GM23338 (cell line): ENCODE results near the gene HSD11B1. TPM values are rescaled to one million over a fixed set of nuclear protein-coding genes. Genes with fewer than 3 reads are reported as not detected.

ENCODE experiments used
- ATAC-seq: fragments of 200-7000 bp; cut with Tn5 transposase; 3 replicates; pipeline ENCODE4 v1.9.1; 2020
- DNase-seq: peaks from one replicate; pipeline ENCODE4 v3.0.0-alpha.2; 2015; ENCODE audit warnings: low spot score
- H2AFZ ChIP-seq: fragments of 200-600 bp; sonication (generic); 2 replicates; pipeline ENCODE4 v1.8.0; 2016; ENCODE audit warnings: antibody characterized with exemption, mild to moderate bottlenecking, moderate library complexity
- H3F3A ChIP-seq: fragments of 200-600 bp; sonication (generic); replicated peaks from 2 replicates; pipeline ENCODE4 v1.8.0; 2017; ENCODE audit warnings: antibody characterized with exemption, mixed run types, low read depth
- H3K27ac ChIP-seq: fragments of 200-600 bp; sonication (generic); 2 replicates; pipeline ENCODE4 v1.6.1; 2016; ENCODE audit warnings: low read depth
- H3K27me3 ChIP-seq: fragments of 200-600 bp; sonication (generic); 2 replicates; pipeline ENCODE4 v1.8.0; 2016; ENCODE audit warnings: mild to moderate bottlenecking, mixed run types, moderate library complexity; ENCODE audit not compliant: insufficient read depth
- H3K36me3 ChIP-seq: fragments of 200-600 bp; sonication (generic); 2 replicates; pipeline ENCODE4 v1.8.0; 2016; ENCODE audit warnings: mild to moderate bottlenecking; ENCODE audit not compliant: insufficient read depth
- H3K4me1 ChIP-seq: fragments of 200-600 bp; sonication (generic); 2 replicates; pipeline ENCODE4 v1.8.0; 2016; ENCODE audit warnings: mild to moderate bottlenecking, moderate library complexity; ENCODE audit not compliant: insufficient read depth
- H3K4me2 ChIP-seq: fragments of 200-600 bp; sonication (generic); 2 replicates; pipeline ENCODE4 v1.7.1; 2017; ENCODE audit warnings: mixed run types
- H3K4me3 ChIP-seq: fragments of 200-600 bp; sonication (generic); 2 replicates; pipeline ENCODE4 v1.6.1; 2016; ENCODE audit warnings: mixed run types
- H3K79me2 ChIP-seq: fragments of 200-600 bp; sonication (generic); replicated peaks from 2 replicates; pipeline ENCODE4 v1.8.0; 2017; ENCODE audit warnings: mild to moderate bottlenecking; ENCODE audit not compliant: insufficient read depth
- H3K9me2 ChIP-seq: fragments of 200-600 bp; sonication (generic); 2 replicates; pipeline ENCODE4 v1.8.0; 2017; ENCODE audit not compliant: insufficient read depth
- H4K20me1 ChIP-seq: fragments of 200-600 bp; sonication (generic); replicated peaks from 2 replicates; pipeline ENCODE4 v1.8.0; 2017; ENCODE audit warnings: mild to moderate bottlenecking; ENCODE audit not compliant: insufficient read depth
- H3K27ac Mint-ChIP-seq: 2 replicates; pipeline ENCODE4 v1.8.0; 2020; ENCODE audit warnings: inconsistent platforms, mild to moderate bottlenecking, moderate library complexity, mixed read lengths
- H3K27me3 Mint-ChIP-seq: 3 replicates; pipeline ENCODE4 v1.8.0; 2022; ENCODE audit warnings: low read depth, mild to moderate bottlenecking, moderate library complexity, mixed read lengths, inconsistent platforms; ENCODE audit not compliant: insufficient read depth, poor library complexity
- H3K36me3 Mint-ChIP-seq: 3 replicates; pipeline ENCODE4 v1.8.0; 2021; ENCODE audit warnings: low read depth, mild to moderate bottlenecking, inconsistent platforms, moderate library complexity, mixed read lengths
- H3K4me1 Mint-ChIP-seq: 3 replicates; pipeline ENCODE4 v1.8.0; 2020; ENCODE audit warnings: mild to moderate bottlenecking, inconsistent platforms, mixed read lengths
- H3K4me3 Mint-ChIP-seq: 3 replicates; pipeline ENCODE4 v1.8.0; 2021; ENCODE audit warnings: moderate library complexity, mild to moderate bottlenecking, inconsistent platforms, mixed read lengths
- H3K9me3 Mint-ChIP-seq: 3 replicates; pipeline ENCODE4 v1.8.0; 2020; ENCODE audit warnings: moderate library complexity, mild to moderate bottlenecking, inconsistent platforms, mixed read lengths
- CREB1 ChIP-seq: fragments of 250-450 bp; sonication (Bioruptor Pico); IDR thresholded peaks from 2 replicates; pipeline ENCODE4 v1.5.0; 2020; ENCODE audit warnings: low read depth, mild to moderate bottlenecking, moderate library complexity
- CTCF ChIP-seq, 2 experiments: fragments of 200-600 bp in 1 of 2; sonication (generic) in 1 of 2; conservative IDR thresholded peaks; 2 replicates each; pipeline versions ENCODE4 v1.5.1 to v1.6.1; 2016 to 2017; ENCODE audit warnings: antibody characterized with exemption in 2 of 2, low read depth in 2 of 2, mild to moderate bottlenecking in 2 of 2, moderate library complexity in 1 of 2
- ETS1 ChIP-seq: IDR thresholded peaks from 2 replicates; pipeline ENCODE4 v1.6.1; 2016; ENCODE audit warnings: antibody characterized with exemption
- EZH2 ChIP-seq: fragments of 200-600 bp; sonication (generic); IDR thresholded peaks from one replicate; pipeline ENCODE4 v1.8.0; 2017; ENCODE audit warnings: antibody characterized with exemption, mild to moderate bottlenecking, low read depth; ENCODE audit not compliant: unreplicated experiment
- EZH2phosphoT487 ChIP-seq: fragments of 200-600 bp; sonication (generic); IDR thresholded peaks from one replicate; pipeline ENCODE4 v1.8.1; 2018; ENCODE audit warnings: antibody characterized with exemption; ENCODE audit not compliant: unreplicated experiment
- JUNB ChIP-seq: IDR thresholded peaks from one replicate; pipeline ENCODE4 v1.6.1; 2016; ENCODE audit warnings: antibody characterized with exemption; ENCODE audit not compliant: unreplicated experiment
- NANOG ChIP-seq: IDR thresholded peaks from 2 replicates; pipeline ENCODE4 v1.6.1; 2016; ENCODE audit warnings: antibody characterized with exemption, borderline replicate concordance
- POLR2AphosphoS5 ChIP-seq: IDR thresholded peaks from 2 replicates; pipeline ENCODE4 v1.6.1; 2016; ENCODE audit warnings: antibody characterized with exemption, low read depth
- REST ChIP-seq: IDR thresholded peaks from one replicate; pipeline ENCODE4 v1.6.1; 2018; ENCODE audit warnings: antibody characterized with exemption; ENCODE audit not compliant: unreplicated experiment
- STAT1 ChIP-seq: IDR thresholded peaks from one replicate; pipeline ENCODE4 v1.6.1; 2016; ENCODE audit warnings: antibody characterized with exemption; ENCODE audit not compliant: unreplicated experiment
- ZNF114 ChIP-seq: fragments of 250-450 bp; sonication (Bioruptor Pico); IDR thresholded peaks from 2 replicates; pipeline ENCODE4 v1.5.0; 2020; ENCODE audit warnings: mild to moderate bottlenecking, moderate library complexity
- ZNF331 ChIP-seq: fragments of 250-450 bp; sonication (Bioruptor Pico); IDR thresholded peaks from 2 replicates; pipeline ENCODE4 v1.5.0; 2020; ENCODE audit warnings: low read depth, mild to moderate bottlenecking, moderate library complexity
- ZNF462 ChIP-seq: fragments of 250-450 bp; sonication (Bioruptor Pico); IDR thresholded peaks from 2 replicates; pipeline ENCODE4 v1.5.0; 2020; ENCODE audit warnings: mild to moderate bottlenecking, moderate library complexity
- polyA plus RNA-seq: library from polyadenylated mRNA; unstranded; fragments of >200 nt; fragmentation: Nextera tagmentation; extraction: Ambion mirVana; gene quantifications from 2 replicates; pipeline ENCODE4 v1.2.1, GENCODE V29; 2016
- total RNA-seq: library from RNA; depleted of rRNA; stranded (reverse); fragments of >200 nt; shearing (Covaris generic); gene quantifications from 2 replicates; pipeline ENCODE4 v1.2.3, GENCODE V29; 2014

HSD11B1 gene
- total and polyA plus RNA-seq, 2 experiments from 2014 or later: not detected

GRCh38 chr1:209674957-209675564 lies 29.6 kb upstream of the HSD11B1 start, which contains the start of gene G0S2:
G0S2 (plus strand) TSS chr1:209675412; CDS start chr1:209675685, 273 bp downstream.
- DNase-seq: peak; percentile 77
- Histone ChIP-seq H3K4me3 (peak within 1 kb of the TSS; percentile 83), H3K27ac (no peak within 1 kb of the TSS), H3K9me2 (peaks cover 10% of the 10 kb centered on the region; the same call in 1 of the 2 replicates), H3K4me1 (peaks cover 19% of the 10 kb centered on the region), H3F3A (no peaks in the 10 kb centered on the region), H3K36me3 (no peaks in the 10 kb centered on the region), H3K27me3 (peaks cover 67% of the 10 kb centered on the region), H4K20me1 (no peaks in the 10 kb centered on the region), H3K4me2 (peak within 1 kb of the TSS; percentile 99), H2AFZ (peak within 1 kb of the TSS; percentile 99), H3K79me2 (no peaks in the 10 kb centered on the region)
- no peak for TF ChIP-seq ZNF331 (CRISPR knock-in tag)
- TF ChIP-seq ETS1: no peak
- TF ChIP-seq EZH2: no peak
- no peak for TF ChIP-seq CREB1 (CRISPR knock-in tag)
- TF ChIP-seq REST: no peak
- TF ChIP-seq CTCF (conservative IDR thresholded peaks at IDR 0.05; ENCODE audit: low read depth in 2 of 2): no peak
- TF ChIP-seq JUNB: no peak
- TF ChIP-seq STAT1: no peak
- no peak for TF ChIP-seq ZNF114 (CRISPR knock-in tag)
- no peak for TF ChIP-seq ZNF462 (CRISPR knock-in tag)
- TF ChIP-seq EZH2phosphoT487: no peak
- TF ChIP-seq POLR2AphosphoS5: no peak; the same call in 1 of the 2 replicates
- TF ChIP-seq NANOG: no peak
- peak; percentile 84 for ATAC-seq
- Mint-ChIP-seq H3K36me3 (no peaks in the 10 kb centered on the region), H3K4me3 (peak within 1 kb of the TSS; percentile 79), H3K4me1 (peaks cover 25% of the 10 kb centered on the region), H3K27me3 (peaks cover 43% of the 10 kb centered on the region), H3K27ac (0 out of 2 replicates have a peak within 1 kb of the TSS, but pooled peaks have one; percentile 72), H3K9me3 (no peaks in the 10 kb centered on the region)
